MM.1S (cell line): Measurements from ENCODE around the gene HSP90AA1.

Experiments
- DNase-seq: peaks from one replicate; pipeline ENCODE4 v3.0.0-alpha.2; 2015
- H2AFZ ChIP-seq: fragments of 300-600 bp; sonication (generic); 2 replicates; pipeline ENCODE4 v1.6.0; 2016; ENCODE audit warnings: antibody characterized with exemption, low read length
- H3F3A ChIP-seq: fragments of 300-600 bp; sonication (generic); 2 replicates; pipeline ENCODE4 v1.6.1; 2016; ENCODE audit warnings: mild to moderate bottlenecking, antibody characterized with exemption, low read length, moderate library complexity, mixed read lengths; ENCODE audit not compliant: insufficient read depth
- H3K27ac ChIP-seq: fragments of 300-600 bp; sonication (generic); 2 replicates; pipeline ENCODE4 v1.5.1; 2016; ENCODE audit warnings: mild to moderate bottlenecking, low read length
- H3K27me3 ChIP-seq: fragments of 300-600 bp; sonication (generic); replicated peaks from 2 replicates; pipeline ENCODE4 v1.6.0; 2016; ENCODE audit warnings: low read length; ENCODE audit not compliant: insufficient read depth
- H3K36me3 ChIP-seq: fragments of 300-600 bp; sonication (generic); replicated peaks from 2 replicates; pipeline ENCODE4 v1.6.1; 2016; ENCODE audit warnings: mild to moderate bottlenecking, low read length, mixed read lengths; ENCODE audit not compliant: insufficient read depth
- H3K4me1 ChIP-seq: fragments of 300-600 bp; sonication (generic); 2 replicates; pipeline ENCODE4 v1.6.1; 2016; ENCODE audit warnings: low read length, mixed read lengths
- H3K4me2 ChIP-seq: fragments of 300-600 bp; sonication (generic); 2 replicates; pipeline ENCODE4 v1.6.0; 2016; ENCODE audit warnings: low read depth, low read length
- H3K4me3 ChIP-seq: fragments of 300-600 bp; sonication (generic); 2 replicates; pipeline ENCODE4 v1.5.1; 2016; ENCODE audit warnings: low read length, mixed read lengths
- H3K79me2 ChIP-seq: fragments of 300-600 bp; sonication (generic); 2 replicates; pipeline ENCODE4 v1.6.1; 2016; ENCODE audit warnings: mixed run types, low read length, mixed read lengths
- H3K9ac ChIP-seq: fragments of 300-600 bp; sonication (generic); 2 replicates; pipeline ENCODE4 v1.6.1; 2016; ENCODE audit warnings: low read length, mixed read lengths
- H3K9me2 ChIP-seq: fragments of 300-600 bp; sonication (generic); replicated peaks from 2 replicates; pipeline ENCODE4 v1.6.1; 2016; ENCODE audit warnings: mild to moderate bottlenecking, low read length, mixed read lengths; ENCODE audit not compliant: insufficient read depth
- H3K9me3 ChIP-seq: fragments of 300-600 bp; sonication (generic); replicated peaks from 2 replicates; pipeline ENCODE4 v1.6.1; 2016; ENCODE audit warnings: mild to moderate bottlenecking, low read length, mixed read lengths; ENCODE audit not compliant: insufficient read depth
- H4K20me1 ChIP-seq: fragments of 300-600 bp; sonication (generic); 2 replicates; pipeline ENCODE4 v1.6.1; 2016; ENCODE audit warnings: mild to moderate bottlenecking, low read length, moderate library complexity, mixed read lengths; ENCODE audit not compliant: insufficient read depth
- CTCF ChIP-seq: fragments of 300-600 bp; sonication (generic); IDR thresholded peaks from 2 replicates; pipeline ENCODE4 v1.5.1; 2016; ENCODE audit warnings: antibody characterized with exemption, low read length, mixed read lengths
- EZH2 ChIP-seq: fragments of 300-600 bp; sonication (generic); optimal IDR thresholded peaks from 2 replicates; pipeline ENCODE3; 2017; ENCODE audit warnings: low read depth, mild to moderate bottlenecking, antibody characterized with exemption, low read length, mixed read lengths
- EZH2phosphoT487 ChIP-seq: fragments of 300-600 bp; sonication (generic); IDR thresholded peaks from 2 replicates; pipeline ENCODE4 v1.6.1; 2018; ENCODE audit warnings: antibody characterized with exemption, low read length

The HSP90AA1 gene

GRCh38 chr14:102063808-102064429 lies 22.9 kb downstream of the HSP90AA1 start:
- no peak for TF ChIP-seq EZH2
- TF ChIP-seq CTCF = no peak
- no peaks in the 10 kb centered on the region for H3K9me2 ChIP-seq
- no peaks in the 10 kb centered on the region for H3K27me3 ChIP-seq
- no peaks in the 10 kb centered on the region for H4K20me1 ChIP-seq
- H3K9ac ChIP-seq = no peak overlapping the region
- no peaks in the 10 kb centered on the region for H3K9me3 ChIP-seq
- no peak overlapping the region for H3K4me2 ChIP-seq
- no peaks in the 10 kb centered on the region for H3K36me3 ChIP-seq
- no peaks in the 10 kb centered on the region for H3F3A ChIP-seq
- no peak overlapping the region for H2AFZ ChIP-seq
- no peaks in the 10 kb centered on the region for H3K4me1 ChIP-seq
- no peak for DNase-seq
- H3K4me3 ChIP-seq = no peak overlapping the region
- no peaks in the 10 kb centered on the region for H3K79me2 ChIP-seq
- no peak overlapping the region for H3K27ac ChIP-seq

DNA sequence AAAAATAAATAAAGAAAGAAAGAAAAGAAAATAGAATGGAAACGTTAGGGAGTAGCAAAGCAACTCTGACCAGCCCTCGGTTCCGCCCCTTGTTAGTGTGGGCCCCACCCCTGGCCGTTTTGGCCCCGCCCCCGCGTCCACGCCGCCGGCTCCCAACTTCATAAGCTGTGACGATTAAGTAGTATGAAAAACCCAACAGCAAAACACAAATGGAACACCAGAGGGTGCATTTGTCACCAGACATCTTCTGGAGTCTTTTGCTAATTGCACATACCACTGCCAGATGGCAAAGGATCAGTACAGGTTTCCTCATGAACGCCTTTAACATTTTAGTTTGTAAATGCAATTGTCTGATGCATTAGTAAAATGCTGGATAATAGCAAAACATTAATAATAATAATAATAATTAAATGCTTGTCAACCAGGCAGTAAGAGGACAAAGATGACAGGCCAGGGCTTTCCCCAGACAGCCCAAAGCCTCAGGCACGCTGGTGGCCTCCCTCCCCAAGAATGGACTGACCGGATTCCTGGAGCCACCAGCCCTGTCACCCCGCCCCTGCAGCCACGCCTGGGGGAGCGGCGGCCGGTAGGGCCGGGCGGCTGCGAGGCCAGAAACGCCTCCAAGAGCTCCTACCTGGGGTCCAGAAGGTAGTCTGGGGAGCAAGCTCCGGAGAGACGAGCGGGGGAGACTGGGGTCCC lies 23.6 kb downstream of the HSP90AA1 start:
- no peak overlapping the region for H2AFZ ChIP-seq
- no peak overlapping the region for H3K4me2 ChIP-seq
- peak; percentile 31 for TF ChIP-seq CTCF
- no peak for TF ChIP-seq EZH2phosphoT487
- TF ChIP-seq EZH2 = no peak
- H3K9me3 ChIP-seq = no peaks in the 10 kb centered on the region
- H3K27me3 ChIP-seq = no peaks in the 10 kb centered on the region
- DNase-seq = peak; percentile 67
- H3F3A ChIP-seq = no peaks in the 10 kb centered on the region
- no peak overlapping the region for H3K4me3 ChIP-seq
- no peaks in the 10 kb centered on the region for H3K79me2 ChIP-seq
- H3K9me2 ChIP-seq = no peaks in the 10 kb centered on the region
- no peak overlapping the region for H3K9ac ChIP-seq
- H3K36me3 ChIP-seq = no peaks in the 10 kb centered on the region
- H3K27ac ChIP-seq = no peak overlapping the region
- no peaks in the 10 kb centered on the region for H3K4me1 ChIP-seq
- no peaks in the 10 kb centered on the region for H4K20me1 ChIP-seq

DNA sequence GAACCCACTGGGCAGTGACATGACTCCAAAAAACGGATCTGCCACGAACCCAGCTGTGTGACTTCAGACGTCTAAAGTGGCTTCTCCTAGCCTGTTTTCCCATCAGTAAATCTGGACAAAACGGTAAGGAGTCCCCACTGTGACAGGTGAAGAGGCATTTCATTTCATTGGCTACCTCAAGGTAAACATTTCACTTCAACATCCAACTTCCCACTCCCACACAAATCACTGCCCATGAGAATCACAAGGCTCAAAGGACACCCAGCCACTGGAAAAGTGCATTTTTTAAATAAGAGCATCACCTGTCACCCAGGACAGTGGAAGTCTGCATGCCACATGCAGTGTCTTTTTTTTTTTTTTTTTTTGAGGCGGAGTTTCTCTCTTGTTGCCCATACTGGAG lies 27.9 kb downstream of the HSP90AA1 start:
- no peaks in the 10 kb centered on the region for H3K9me3 ChIP-seq
- H3K4me2 ChIP-seq = no peak overlapping the region
- no peaks in the 10 kb centered on the region for H3K9me2 ChIP-seq
- no peaks in the 10 kb centered on the region for H3K36me3 ChIP-seq
- H3K9ac ChIP-seq = no peak overlapping the region
- H2AFZ ChIP-seq = no peak overlapping the region
- no peaks in the 10 kb centered on the region for H3K27me3 ChIP-seq
- TF ChIP-seq CTCF = no peak
- no peak overlapping the region for H3K27ac ChIP-seq
- no peaks in the 10 kb centered on the region for H3F3A ChIP-seq
- no peak for DNase-seq
- no peaks in the 10 kb centered on the region for H3K79me2 ChIP-seq
- no peak overlapping the region for H3K4me3 ChIP-seq
- no peaks in the 10 kb centered on the region for H4K20me1 ChIP-seq
- H3K4me1 ChIP-seq = no peaks in the 10 kb centered on the region
